IMR-90 (cell line): ENCODE measurements around the gene TBC1D22A.

ENCODE experiments used
- CTCF ChIP-seq: conservative IDR thresholded peaks from 2 replicates; pipeline ENCODE4 v1.5.1; 2012; ENCODE audit warnings: mild to moderate bottlenecking, low read depth, low read length, improper control_type of control experiment
- MXI1 ChIP-seq: IDR thresholded peaks from 2 replicates; pipeline ENCODE4 v1.6.1; 2012; ENCODE audit warnings: low read depth, mild to moderate bottlenecking, low read length, moderate library complexity, borderline replicate concordance
- POLR2A ChIP-seq: IDR thresholded peaks from 2 replicates; pipeline ENCODE4 v1.6.1; 2012; ENCODE audit warnings: mild to moderate bottlenecking, low read depth, low read length

GRCh38 chr22:47175151-47176025, 412.9 kb downstream of the TBC1D22A start:
- TF ChIP-seq MXI1 (no peak), CTCF (no peak), POLR2A (no peak)
